Immature natural killer cell (primary cell): Measurements from ENCODE around the gene ALG11. TPM values are rescaled to one million over a fixed set of nuclear protein-coding genes. Genes with fewer than 3 reads are reported as not detected.
"Not testable (repeated sequence)": the region's sequence is repeated elsewhere in the genome, so short reads cannot be mapped to it uniquely, and the experiment has no call there.

Source experiments
- DNase-seq, 3 donors: peaks; one replicate each; pipeline ENCODE4 v3.0.0; 2022; ENCODE audit warnings: mixed read lengths in 1 of 3
- H3K27ac Mint-ChIP-seq, 6 donors: one replicate each; pipeline ENCODE4 v1.8.0; 2020; ENCODE audit warnings: mixed read lengths in 6 of 6, mild to moderate bottlenecking in 5 of 6, inconsistent platforms in 4 of 6, moderate library complexity in 3 of 6
- H3K27me3 Mint-ChIP-seq, 3 donors: one replicate each; pipeline ENCODE4 v1.8.0; 2020 to 2021; ENCODE audit warnings: low read depth in 3 of 3, mild to moderate bottlenecking in 3 of 3, mixed read lengths in 3 of 3, moderate library complexity in 3 of 3, inconsistent platforms in 1 of 3
- H3K36me3 Mint-ChIP-seq, 3 donors: one replicate each; pipeline ENCODE4 v1.8.0; 2020; ENCODE audit warnings: mixed read lengths in 3 of 3, inconsistent platforms in 2 of 3, mild to moderate bottlenecking in 2 of 3
- H3K4me1 Mint-ChIP-seq, 2 donors: one replicate each; pipeline ENCODE4 v1.8.0; 2020; ENCODE audit warnings: inconsistent platforms in 2 of 2, mild to moderate bottlenecking in 2 of 2, mixed read lengths in 2 of 2, moderate library complexity in 1 of 2
- H3K4me3 Mint-ChIP-seq, 5 donors: one replicate each; pipeline ENCODE4 v1.8.0; 2020; ENCODE audit warnings: mild to moderate bottlenecking in 5 of 5, mixed read lengths in 5 of 5, inconsistent platforms in 3 of 5, moderate library complexity in 3 of 5
- H3K9me3 Mint-ChIP-seq, 6 donors: one replicate each; pipeline ENCODE4 v1.8.0; 2020; ENCODE audit warnings: mild to moderate bottlenecking in 6 of 6, mixed read lengths in 6 of 6, inconsistent platforms in 4 of 6, moderate library complexity in 3 of 6
- polyA plus RNA-seq, 3 donors: library from polyadenylated mRNA; unstranded; fragments of 300-500 nt; fragmentation: Illumina TruSeq; gene quantifications; one replicate each; pipeline ENCODE4 v1.2.3, GENCODE V29; 2021

ALG11 gene
- polyA plus RNA-seq, 3 donors from 2014 or later, result 15.3 to 39.8 (median 20.1) TPM

GRCh38 chr13:51983292-51983691, 28.9 kb upstream of the ALG11 start:
- H3K4me3 Mint-ChIP-seq, H3K36me3 Mint-ChIP-seq, H3K9me3 Mint-ChIP-seq, H3K4me1 Mint-ChIP-seq, DNase-seq, H3K27ac Mint-ChIP-seq: not testable (repeated sequence)
- H3K27me3 Mint-ChIP-seq, result peaks cover 0 to 26% (median 3%) of the 10 kb centered on the region in 3 donors

GRCh38 chr13:51984904-51985303, 27.3 kb upstream of the ALG11 start:
- not testable (repeated sequence) for H3K9me3 Mint-ChIP-seq, H3K4me1 Mint-ChIP-seq, H3K4me3 Mint-ChIP-seq, H3K27ac Mint-ChIP-seq, DNase-seq, H3K36me3 Mint-ChIP-seq
- H3K27me3 Mint-ChIP-seq, result peaks cover 2 to 24% (median 3%) of the 10 kb centered on the region in 3 donors

- no peak for DNase-seq
- Mint-ChIP-seq H3K27ac (no peak overlapping the region), H3K4me1 (no peaks in the 10 kb centered on the region), H3K9me3 (peaks cover 0 to 1% (median 0%) of the 10 kb centered on the region in 6 donors), H3K27me3 (peaks cover 2 to 20% (median 6%) of the 10 kb centered on the region in 3 donors), H3K36me3 (no peaks in the 10 kb centered on the region), H3K4me3 (no peak overlapping the region)
Measured at GRCh38 chr13:51988988-51989618, 23.1 kb upstream of the ALG11 start.

- Mint-ChIP-seq H3K36me3 (no peaks in the 10 kb centered on the region), H3K27me3 (peaks cover 2 to 11% (median 2%) of the 10 kb centered on the region in 3 donors), H3K4me1 (no peaks in the 10 kb centered on the region), H3K27ac (no peak overlapping the region), H3K4me3 (no peak overlapping the region), H3K9me3 (no peaks in the 10 kb centered on the region)
- no peak for DNase-seq
Measured at GRCh38 chr13:51993713-51994112, 18.5 kb upstream of the ALG11 start.

- no peak overlapping the region for H3K4me3 Mint-ChIP-seq
- peaks cover 4 to 10% (median 8%) of the 10 kb centered on the region in 3 donors for H3K27me3 Mint-ChIP-seq
Measured at GRCh38 chr13:51995677-51996551, 16.3 kb upstream of the ALG11 start.

GRCh38 chr13:51996641-51997040, 15.6 kb upstream of the ALG11 start:
- no peak for DNase-seq
- H3K27ac Mint-ChIP-seq, result no peak overlapping the region
- peaks cover 4 to 9% (median 8%) of the 10 kb centered on the region in 3 donors for H3K27me3 Mint-ChIP-seq
- H3K4me1 Mint-ChIP-seq, result no peaks in the 10 kb centered on the region
- H3K36me3 Mint-ChIP-seq, result no peaks in the 10 kb centered on the region
- H3K4me3 Mint-ChIP-seq, result no peak overlapping the region
- no peaks in the 10 kb centered on the region for H3K9me3 Mint-ChIP-seq

More at GRCh38 chr13:51995677-51996551, 16.3 kb upstream of the ALG11 start:
- Mint-ChIP-seq H3K36me3 (no peaks in the 10 kb centered on the region), H3K27ac (no peak overlapping the region), H3K4me1 (no peaks in the 10 kb centered on the region), H3K9me3 (no peaks in the 10 kb centered on the region)
- no peak for DNase-seq

GRCh38 chr13:51997186-51997585, 15.0 kb upstream of the ALG11 start:
- Mint-ChIP-seq H3K4me1 (no peaks in the 10 kb centered on the region), H3K36me3 (no peaks in the 10 kb centered on the region), H3K4me3 (no peak overlapping the region), H3K27ac (no peak overlapping the region), H3K9me3 (no peaks in the 10 kb centered on the region), H3K27me3 (peaks cover 4 to 8% (median 7%) of the 10 kb centered on the region in 3 donors)
- DNase-seq, result no peak

- peaks cover 4 to 8% (median 7%) of the 10 kb centered on the region in 3 donors for H3K27me3 Mint-ChIP-seq
- no peak overlapping the region for H3K27ac Mint-ChIP-seq
Measured at GRCh38 chr13:51997641-51998330, 14.4 kb upstream of the ALG11 start.

GRCh38 chr13:51998723-51999509, 13.3 kb upstream of the ALG11 start:
- Mint-ChIP-seq H3K9me3 (no peaks in the 10 kb centered on the region), H3K27ac (peak overlapping the region in 1 of 6 donors; percentile 14), H3K4me3 (no peak overlapping the region)

More at GRCh38 chr13:51997641-51998330, 14.4 kb upstream of the ALG11 start:
- H3K4me1 Mint-ChIP-seq, result no peaks in the 10 kb centered on the region
- H3K9me3 Mint-ChIP-seq, result no peaks in the 10 kb centered on the region
- DNase-seq, result no peak
- no peak overlapping the region for H3K4me3 Mint-ChIP-seq
- no peaks in the 10 kb centered on the region for H3K36me3 Mint-ChIP-seq

GRCh38 chr13:51999510-51999911, 12.7 kb upstream of the ALG11 start:
- no peak for DNase-seq
- Mint-ChIP-seq H3K27ac (no peak overlapping the region), H3K27me3 (peaks cover 4 to 8% (median 5%) of the 10 kb centered on the region in 3 donors), H3K36me3 (no peaks in the 10 kb centered on the region), H3K9me3 (no peaks in the 10 kb centered on the region), H3K4me3 (no peak overlapping the region), H3K4me1 (no peaks in the 10 kb centered on the region)

More at GRCh38 chr13:51998723-51999509, 13.3 kb upstream of the ALG11 start:
- DNase-seq, result no peak
- Mint-ChIP-seq H3K4me1 (no peaks in the 10 kb centered on the region), H3K27me3 (peaks cover 4 to 8% (median 7%) of the 10 kb centered on the region in 3 donors), H3K36me3 (no peaks in the 10 kb centered on the region)

GRCh38 chr13:51999921-52000320, 12.3 kb upstream of the ALG11 start:
- no peaks in the 10 kb centered on the region for H3K9me3 Mint-ChIP-seq
- DNase-seq, result no peak
- peaks cover 5 to 8% (median 6%) of the 10 kb centered on the region in 3 donors for H3K27me3 Mint-ChIP-seq
- H3K4me3 Mint-ChIP-seq, result no peak overlapping the region
- H3K27ac Mint-ChIP-seq, result no peak overlapping the region
- no peaks in the 10 kb centered on the region for H3K36me3 Mint-ChIP-seq
- H3K4me1 Mint-ChIP-seq, result no peaks in the 10 kb centered on the region

- H3K27me3 Mint-ChIP-seq, result peaks cover 7 to 8% (median 8%) of the 10 kb centered on the region in 3 donors
- H3K27ac Mint-ChIP-seq, result no peak overlapping the region
- H3K4me3 Mint-ChIP-seq, result no peak overlapping the region
- H3K9me3 Mint-ChIP-seq, result no peaks in the 10 kb centered on the region
- peak; percentile 39 to 43 (median 41) for DNase-seq
- H3K4me1 Mint-ChIP-seq, result no peaks in the 10 kb centered on the region
- H3K36me3 Mint-ChIP-seq, result no peaks in the 10 kb centered on the region
Measured at GRCh38 chr13:52001120-52001731, 11.0 kb upstream of the ALG11 start.

GRCh38 chr13:52002361-52002760, 9.8 kb upstream of the ALG11 start:
- H3K9me3 Mint-ChIP-seq, result peaks cover 0 to 1% (median 0%) of the 10 kb centered on the region in 6 donors
- H3K27me3 Mint-ChIP-seq, result peaks cover 7 to 13% (median 8%) of the 10 kb centered on the region in 3 donors
- H3K4me3 Mint-ChIP-seq, result no peak overlapping the region
- no peak for DNase-seq
- no peaks in the 10 kb centered on the region for H3K4me1 Mint-ChIP-seq
- no peak overlapping the region for H3K27ac Mint-ChIP-seq
- H3K36me3 Mint-ChIP-seq, result no peaks in the 10 kb centered on the region
